Mucosa of rectum (tissue), 2 donors: ENCODE measurements around the gene WNT8A.

Experiments used
- H3K27ac ChIP-seq, 2 donors: one replicate each; pipeline ENCODE4 v1.7.0; 2013; ENCODE audit warnings: inconsistent platforms in 2 of 2, low read depth in 2 of 2, low read length in 2 of 2
- H3K27me3 ChIP-seq, 2 donors: one replicate each; pipeline ENCODE4 v1.7.0; 2013; ENCODE audit warnings: low read length in 2 of 2; ENCODE audit not compliant: control insufficient read depth in 2 of 2, insufficient read depth in 2 of 2
- H3K36me3 ChIP-seq, 2 donors: one replicate each; pipeline ENCODE4 v1.7.0; 2013; ENCODE audit warnings: low read length in 2 of 2; ENCODE audit not compliant: control insufficient read depth in 2 of 2, insufficient read depth in 2 of 2
- H3K4me1 ChIP-seq, 2 donors: one replicate each; pipeline ENCODE4 v1.7.0; 2013; ENCODE audit warnings: low read length in 2 of 2, mild to moderate bottlenecking in 1 of 2; ENCODE audit not compliant: control insufficient read depth in 2 of 2, insufficient read depth in 2 of 2
- H3K4me3 ChIP-seq, 2 donors: one replicate each; pipeline ENCODE4 v1.7.0; 2013; ENCODE audit warnings: low read length in 2 of 2
- H3K9ac ChIP-seq, 2 donors: one replicate each; pipeline ENCODE4 v1.7.0; 2013; ENCODE audit warnings: low read length in 2 of 2, low read depth in 1 of 2, mild to moderate bottlenecking in 1 of 2
- H3K9me3 ChIP-seq, 2 donors: one replicate each; pipeline ENCODE4 v1.7.0; 2013; ENCODE audit warnings: low read length in 2 of 2; ENCODE audit not compliant: control insufficient read depth in 2 of 2
- donor health status: healthy.
- donor health status: Normal muscosa, but diverticular disease.

WNT8A gene

DNA sequence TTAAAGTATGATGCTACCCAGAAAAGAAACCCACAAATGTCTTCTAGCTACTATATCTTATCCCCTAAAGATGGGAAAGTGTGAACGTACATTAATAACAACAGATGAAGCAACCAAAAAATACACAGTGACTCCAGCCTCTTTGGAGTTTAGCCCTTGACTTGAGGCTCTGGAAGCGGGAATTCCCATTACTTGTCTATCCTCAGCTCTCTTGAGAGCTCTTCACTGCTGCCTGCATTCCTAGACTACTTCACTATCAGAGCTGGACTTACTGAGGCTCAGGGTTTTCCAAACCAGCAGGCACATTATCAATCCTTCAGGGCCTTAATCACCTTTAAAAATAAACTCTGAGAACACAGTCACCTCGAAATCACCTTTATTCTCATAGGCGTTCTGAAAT lies 56.4 kb downstream of the WNT8A start:
- H3K27me3 ChIP-seq, result peaks cover 0 to 2% of the 10 kb centered on the region in 2 donors
- H3K4me3 ChIP-seq, result no peak overlapping the region
- H3K4me1 ChIP-seq, result no peaks in the 10 kb centered on the region
- no peaks in the 10 kb centered on the region for H3K9me3 ChIP-seq
- no peaks in the 10 kb centered on the region for H3K36me3 ChIP-seq
- H3K27ac ChIP-seq, result no peak overlapping the region
- no peak overlapping the region for H3K9ac ChIP-seq
